SW 1271 (cell line): ENCODE data around the gene CDC14B.
A peak's percentile ranks its signal among the peaks of the same experiment; 100 is the strongest.

Source experiments
- DNase-seq, 2 experiments: peaks; one replicate each; lab custom pipeline; 2025; lab: John Stamatoyannopoulos, UW

The CDC14B gene

DNA sequence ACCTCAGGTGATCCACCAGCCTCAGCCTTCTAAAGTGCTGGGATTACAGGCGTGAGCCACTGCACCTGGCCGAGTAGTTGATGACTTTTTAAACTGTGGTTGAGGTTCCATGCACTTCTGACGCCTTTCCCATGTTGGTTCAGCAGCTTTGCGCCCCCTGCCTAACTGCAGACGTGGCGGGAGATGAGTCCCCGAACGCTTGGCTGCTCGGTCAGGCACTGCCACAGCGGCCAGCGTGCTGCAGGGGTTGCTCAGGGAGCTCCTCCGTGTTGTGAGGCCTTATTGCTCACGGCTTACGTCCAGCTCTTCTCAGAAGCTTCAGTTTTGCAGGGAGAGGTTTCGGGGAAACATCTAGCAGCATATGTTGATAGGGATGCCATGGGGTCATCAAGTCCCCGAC lies 134.4 kb downstream of the CDC14B start:
- no peak for DNase-seq

- no peak for DNase-seq
Measured at GRCh38 chr9:96484521-96484931, 135.1 kb downstream of the CDC14B start.

- no peak for DNase-seq
Measured at GRCh38 chr9:96483733-96484390, 135.8 kb downstream of the CDC14B start.

GRCh38 chr9:96483197-96483596 lies 136.4 kb downstream of the CDC14B start:
- DNase-seq: no peak

- DNase-seq: no peak
Measured at GRCh38 chr9:96482476-96482875, 137.2 kb downstream of the CDC14B start.

DNA sequence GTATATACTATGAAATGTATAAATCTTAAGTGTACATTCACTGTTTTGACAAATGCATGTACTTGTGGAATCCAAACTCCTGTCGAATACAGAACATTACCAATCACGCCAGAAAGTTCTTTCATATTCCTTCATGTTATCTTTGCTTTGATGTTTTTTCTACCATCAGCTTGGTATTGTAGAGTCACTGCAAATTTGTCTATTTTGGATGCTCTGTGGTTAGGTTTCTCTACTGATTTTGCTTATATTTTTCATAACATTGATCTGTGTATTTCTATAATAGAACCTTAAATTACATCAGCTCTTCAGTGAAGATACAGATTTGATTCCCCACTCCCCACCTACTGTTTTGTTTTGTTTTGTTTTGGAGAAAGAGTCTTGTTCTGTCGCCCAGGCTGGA lies 138.9 kb downstream of the CDC14B start:
- DNase-seq: no peak

GRCh38 chr9:96478829-96479371 lies 140.7 kb downstream of the CDC14B start:
- no peak for DNase-seq

DNA sequence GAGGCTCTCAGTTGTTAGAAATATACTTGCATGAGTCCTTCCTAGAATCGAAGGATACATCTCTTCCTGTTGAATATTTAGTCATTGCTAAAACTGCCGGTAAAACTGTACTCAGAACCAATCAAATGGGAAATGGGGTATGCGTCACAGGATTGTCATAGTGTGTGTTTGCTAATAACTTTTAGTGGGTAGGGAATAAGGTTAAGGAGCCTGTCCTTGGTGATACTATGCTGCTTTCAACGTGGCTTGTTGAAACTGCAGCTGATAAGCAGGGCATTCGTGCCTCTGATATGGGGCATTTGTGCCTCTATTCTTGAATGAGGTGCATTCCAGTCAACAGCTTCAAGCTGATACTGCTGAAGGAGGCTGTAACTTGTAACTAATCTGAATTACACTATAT lies 143.1 kb downstream of the CDC14B start:
- DNase-seq: no peak

DNA sequence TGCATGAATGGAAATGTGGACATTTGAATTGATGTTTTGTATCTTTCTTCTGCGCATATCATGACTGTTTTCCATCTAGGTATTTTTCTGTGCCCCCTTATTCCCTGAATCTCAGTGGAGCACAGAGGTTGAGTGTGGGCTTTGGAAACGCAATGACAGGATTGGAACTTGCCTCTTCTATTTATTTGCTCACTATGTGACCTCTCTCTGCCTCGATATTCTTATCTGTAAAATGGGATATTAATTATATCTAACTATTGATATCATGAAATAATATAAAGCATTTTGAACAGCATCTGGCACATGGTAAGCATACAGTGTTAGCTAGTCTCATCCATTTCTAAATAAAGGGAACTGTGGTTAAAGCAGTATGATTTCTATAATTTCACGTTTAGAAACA lies 143.6 kb downstream of the CDC14B start:
- DNase-seq: no peak

DNA sequence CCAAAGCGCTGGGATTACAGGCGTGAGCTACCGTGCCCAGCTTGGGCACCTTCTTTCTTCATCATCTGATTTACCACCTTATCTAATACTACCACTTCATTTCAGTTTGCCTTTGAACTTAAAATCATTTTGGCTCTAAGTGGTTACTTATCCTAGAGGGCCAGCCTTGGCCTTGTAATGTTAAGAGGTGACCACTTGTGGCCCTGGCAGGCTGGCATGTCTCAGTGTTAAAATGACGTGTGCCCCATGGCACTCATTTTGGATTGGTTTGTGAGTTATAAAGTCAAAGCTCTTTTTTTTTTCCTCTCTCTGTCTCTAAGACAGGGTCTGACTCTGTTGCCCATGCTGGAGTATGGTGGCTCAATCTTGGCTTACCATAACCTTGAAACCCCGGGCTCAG lies 151.9 kb downstream of the CDC14B start:
- DNase-seq: no peak

- no peak for DNase-seq
Measured at GRCh38 chr9:96464426-96464825, 155.2 kb downstream of the CDC14B start.

DNA sequence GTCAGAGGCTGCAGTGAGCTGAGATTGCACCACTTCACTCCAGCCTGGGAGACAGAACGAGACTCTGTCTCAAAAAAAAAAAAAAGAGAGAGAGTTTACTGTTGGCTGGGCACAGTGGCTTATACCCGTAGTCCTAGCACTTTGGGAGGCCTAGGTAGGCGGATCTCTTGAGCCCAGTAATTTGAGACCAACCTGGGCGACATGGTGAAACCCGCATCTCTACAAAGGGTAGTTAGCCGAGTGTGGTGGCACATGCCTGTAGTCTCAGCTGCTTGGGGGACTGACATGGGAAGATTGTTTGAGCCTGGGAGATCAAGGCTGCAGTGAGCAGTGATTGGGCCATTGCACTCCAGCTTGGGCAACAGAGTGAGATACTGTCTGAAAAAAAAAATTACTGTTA lies 157.1 kb downstream of the CDC14B start:
- DNase-seq: no peak

- no peak for DNase-seq
Measured at GRCh38 chr9:96461336-96461735, 158.3 kb downstream of the CDC14B start.

DNA sequence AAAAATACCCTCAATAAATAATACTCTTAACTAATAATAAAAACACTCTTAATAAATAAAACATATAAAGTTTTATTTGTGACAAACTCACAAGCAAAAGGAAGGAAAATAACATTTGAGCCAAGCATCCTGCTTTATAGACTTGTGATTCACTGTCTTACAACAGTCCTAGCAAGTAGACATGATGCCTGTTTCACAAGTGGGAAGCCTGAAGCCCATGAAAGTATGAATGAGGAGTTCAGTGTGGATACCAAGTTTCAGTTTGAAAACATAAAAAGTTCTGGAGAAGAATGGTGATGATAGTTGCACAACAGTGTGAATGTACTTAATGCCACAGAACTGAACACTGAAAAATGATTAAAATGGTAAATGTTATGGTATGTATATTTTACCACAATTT lies 158.8 kb downstream of the CDC14B start:
- DNase-seq: no peak

- no peak for DNase-seq
Measured at GRCh38 chr9:96460470-96460869, 159.2 kb downstream of the CDC14B start.

DNA sequence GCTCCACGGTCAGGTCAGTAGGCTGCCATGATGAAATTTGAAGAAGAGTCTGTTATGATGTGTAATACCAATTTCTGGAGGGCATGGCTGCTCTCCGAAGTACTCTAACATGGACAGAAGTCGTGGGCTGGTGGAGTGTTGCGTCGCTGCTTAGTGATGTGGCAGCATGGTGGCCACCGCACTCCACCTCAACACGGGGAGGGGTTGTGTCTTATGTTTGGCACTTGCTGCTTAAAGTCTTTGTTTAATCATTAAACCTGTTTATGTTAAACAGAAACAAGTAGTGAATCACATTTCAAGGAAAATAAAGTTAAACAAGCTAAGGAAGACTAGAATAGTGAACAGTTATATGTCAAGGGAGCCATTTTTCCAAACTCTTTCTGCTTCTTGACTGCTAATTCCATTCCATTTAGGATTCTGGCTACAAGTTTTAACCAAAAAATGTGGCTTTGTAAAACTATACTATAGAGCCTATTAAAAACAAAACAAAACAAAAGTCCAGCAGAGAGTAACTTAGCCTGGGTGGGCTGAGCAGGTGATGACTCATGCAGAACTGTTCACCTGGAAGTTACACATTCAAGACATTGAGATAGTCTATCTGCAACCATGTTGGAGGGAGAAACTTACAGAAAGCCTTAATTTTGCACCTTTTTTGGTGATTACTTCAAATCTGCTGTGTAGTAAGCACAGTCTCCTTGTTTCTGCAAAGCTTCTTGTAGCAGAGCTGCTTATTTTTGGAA lies 160.2 kb downstream of the CDC14B start:
- no peak for DNase-seq

DNA sequence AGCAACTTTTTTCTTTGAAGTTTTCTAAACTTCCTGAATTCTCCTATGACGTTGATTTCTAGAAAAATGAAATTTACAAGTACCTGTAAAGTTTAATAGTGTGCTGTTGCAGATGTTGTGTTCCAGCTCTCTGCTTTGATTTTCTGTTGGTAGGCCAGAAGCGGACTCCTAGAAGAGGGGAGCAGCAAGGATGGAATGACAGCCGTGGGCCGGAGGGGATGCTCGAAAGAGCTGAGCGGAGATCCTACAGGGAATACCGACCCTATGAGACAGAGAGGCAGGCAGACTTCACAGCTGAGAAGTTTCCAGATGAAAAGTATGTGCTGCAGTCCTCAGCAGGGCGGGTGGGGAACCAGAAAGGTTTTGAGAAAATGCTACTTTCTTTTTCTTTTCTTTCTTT lies 161.4 kb downstream of the CDC14B start:
- no peak for DNase-seq

DNA sequence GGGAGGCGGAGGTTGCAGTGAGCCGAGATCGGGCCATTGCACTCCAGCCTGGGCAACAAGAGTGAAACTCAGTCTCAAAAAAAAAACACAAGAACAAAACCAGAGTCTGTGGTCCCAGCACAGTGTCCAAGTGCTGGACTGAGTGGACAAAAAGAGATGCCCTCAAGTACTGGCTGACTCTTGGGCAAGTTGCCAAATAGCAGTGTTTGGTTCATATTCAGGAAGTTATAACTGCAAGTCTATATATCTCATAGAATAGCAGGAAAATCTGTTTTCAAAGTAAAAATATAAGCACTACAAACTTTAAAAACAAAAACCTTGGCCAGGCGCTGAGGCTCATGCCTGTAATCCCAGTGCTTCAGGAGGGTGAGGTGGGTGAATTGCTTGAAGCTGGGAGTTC lies 162.4 kb downstream of the CDC14B start:
- DNase-seq: no peak

DNA sequence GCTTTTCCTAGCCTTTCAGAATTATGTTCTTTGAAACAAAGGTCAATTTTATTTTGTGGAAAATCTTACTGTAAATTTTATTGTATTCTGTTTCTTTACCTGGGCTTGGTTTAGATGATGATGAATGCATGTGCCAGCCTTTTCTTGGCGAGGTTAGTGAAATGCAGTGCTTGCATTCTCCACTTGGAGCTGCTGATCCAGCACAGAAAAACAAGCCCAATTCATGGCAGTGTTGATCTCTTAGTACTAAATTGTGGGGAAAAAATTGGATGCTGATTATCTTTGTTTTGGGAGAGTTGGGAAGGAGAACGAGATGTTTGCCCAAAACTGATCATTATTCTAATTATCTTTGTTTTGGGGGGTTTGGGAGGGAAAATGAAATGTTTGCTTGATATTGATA lies 166.0 kb downstream of the CDC14B start:
- peak; percentile 16 to 32 for DNase-seq

- DNase-seq: no peak
Measured at GRCh38 chr9:96450613-96451528, 168.8 kb downstream of the CDC14B start.
